A673 (cell line): ENCODE data around the gene ASGR2. TPM values are rescaled to one million over a fixed set of nuclear protein-coding genes. Genes with fewer than 3 reads are reported as not detected.
"Not testable (repeated sequence)": the region's sequence is repeated elsewhere in the genome, so short reads cannot be mapped to it uniquely, and the experiment has no call there.

Experiments used
- BruUV-seq: library from RNA; stranded (reverse); fragments of 400-500 nt; replicated peaks from 2 replicates; lab custom pipeline; 2021; lab: Mats Ljungman, UMichigan
- CTCF ChIA-PET: fragments of 300-600 bp; sonication (Branson Sonifier 250); formaldehyde crosslinking; loops from one replicate; lab custom pipeline; 2022; ENCODE audit warnings: antibody characterized with exemption; lab: Charles Lee
- POLR2A ChIA-PET: fragments of 300-600 bp; sonication (Branson Sonifier 250); formaldehyde crosslinking; loops from one replicate; lab custom pipeline; 2022; ENCODE audit warnings: antibody characterized with exemption; ENCODE audit not compliant: low non-redundant PET; lab: Charles Lee
- DNase-seq: peaks from one replicate; pipeline ENCODE4 v3.0.0-alpha.2; 2015; ENCODE audit warnings: low spot score
- H3K27ac ChIP-seq: fragments of 200-600 bp; sonication (generic); 2 replicates; pipeline ENCODE4 v1.5.1; 2016; ENCODE audit warnings: mixed run types, low read depth, mild to moderate bottlenecking, mixed read lengths, antibody characterized with exemption, low read length; ENCODE audit not compliant: poor library complexity, severe bottlenecking
- H3K27me3 ChIP-seq: fragments of 200-600 bp; sonication (generic); replicated peaks from 2 replicates; pipeline ENCODE4 v1.6.1; 2017; ENCODE audit warnings: mixed run types, low read depth, mild to moderate bottlenecking, mixed read lengths, antibody characterized with exemption, low read length; ENCODE audit not compliant: insufficient read depth, poor library complexity
- H3K36me3 ChIP-seq: fragments of 200-600 bp; sonication (generic); 2 replicates; pipeline ENCODE4 v1.6.1; 2016; ENCODE audit warnings: mixed run types, mild to moderate bottlenecking, mixed read lengths, antibody characterized with exemption, low read length; ENCODE audit not compliant: insufficient read depth, poor library complexity, severe bottlenecking
- H3K4me1 ChIP-seq: fragments of 200-600 bp; sonication (generic); 2 replicates; pipeline ENCODE4 v1.6.1; 2017; ENCODE audit warnings: mixed run types, mild to moderate bottlenecking, mixed read lengths, antibody characterized with exemption, low read length; ENCODE audit not compliant: insufficient read depth, poor library complexity, severe bottlenecking
- H3K4me3 ChIP-seq: fragments of 200-600 bp; sonication (generic); 2 replicates; pipeline ENCODE4 v1.5.1; 2016; ENCODE audit warnings: low read depth, mixed run types, mild to moderate bottlenecking, mixed read lengths, low read length; ENCODE audit not compliant: poor library complexity, severe bottlenecking
- H3K9me3 ChIP-seq: fragments of 200-600 bp; sonication (generic); 2 replicates; pipeline ENCODE4 v1.6.1; 2016; ENCODE audit warnings: mixed run types, low read depth, mild to moderate bottlenecking, mixed read lengths, antibody characterized with exemption, low read length; ENCODE audit not compliant: poor library complexity, severe bottlenecking
- CTCF ChIP-seq: fragments of 300-800, 200-600 bp; sonication (generic); conservative IDR thresholded peaks from 2 replicates; pipeline ENCODE4 v1.5.1; 2017; ENCODE audit warnings: low read depth, mild to moderate bottlenecking, antibody characterized with exemption, low read length, moderate library complexity, mixed read lengths
- EZH2 ChIP-seq: fragments of 200-600 bp; sonication (generic); IDR thresholded peaks from 2 replicates; pipeline ENCODE4 v1.6.1; 2017; ENCODE audit warnings: borderline replicate concordance, low read depth, mild to moderate bottlenecking, mixed read lengths, antibody characterized with exemption, low read length; ENCODE audit not compliant: poor library complexity, severe bottlenecking
- intact Hi-C: fragments of 100-400 bp; cut with micrococcal nuclease; formaldehyde crosslinking; loops from one replicate; pipeline ENCODE4 v1.10.0; 2022; ENCODE audit not compliant: unreplicated experiment
- total RNA-seq: library from RNA; stranded (reverse); gene quantifications from 2 replicates; pipeline ENCODE4 v1.2.3, GENCODE V29; 2021

Gene ASGR2
- total RNA-seq, 1 experiment from 2014 or later: not detected

DNA sequence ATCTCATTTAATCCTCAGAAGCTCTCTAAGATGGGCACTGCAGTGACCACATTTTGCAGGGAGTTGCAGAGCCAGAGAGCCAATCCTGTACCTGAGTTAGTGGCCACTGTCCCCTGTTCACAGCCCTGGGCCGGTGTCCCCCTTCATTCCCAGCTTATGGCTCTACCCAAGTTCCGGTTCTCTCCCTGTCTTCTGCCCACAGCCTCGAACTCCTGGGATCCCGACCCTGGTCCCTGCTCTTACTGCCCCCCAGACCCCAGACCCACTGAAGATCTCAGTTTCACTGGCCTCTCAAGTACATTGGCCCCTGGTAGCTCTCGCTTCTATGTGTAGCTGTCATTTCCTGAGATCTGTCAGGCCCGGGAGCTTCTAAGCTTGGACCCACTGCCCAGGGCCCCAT lies 12.2 kb downstream of the ASGR2 start:
- BruUV-seq: no TSS peak
- intact Hi-C loops: no loop called here
- no peak for TF ChIP-seq EZH2
- TF ChIP-seq CTCF: no peak
- Histone ChIP-seq H3K9me3 (no peaks in the 10 kb centered on the region), H3K36me3 (no peaks in the 10 kb centered on the region), H3K27ac (no peak overlapping the region), H3K4me1 (peaks cover 9% of the 10 kb centered on the region), H3K27me3 (no peaks in the 10 kb centered on the region), H3K4me3 (no peak overlapping the region)
- ChIA-PET POLR2A (no interaction called here), CTCF (no interaction called here)
- no peak for DNase-seq

- no peak for DNase-seq
- Histone ChIP-seq H3K4me1 (peaks cover 9% of the 10 kb centered on the region), H3K27me3 (no peaks in the 10 kb centered on the region), H3K9me3 (no peaks in the 10 kb centered on the region), H3K4me3 (no peak overlapping the region), H3K27ac (no peak overlapping the region), H3K36me3 (no peaks in the 10 kb centered on the region)
- CTCF ChIA-PET: no interaction called here
- BruUV-seq: no TSS peak
- TF ChIP-seq CTCF (no peak), EZH2 (no peak)
- intact Hi-C loops: no loop called here
- POLR2A ChIA-PET: interaction anchor here (0.6 kb wide), 1 partner anchor 26 kb away, joined by 3 read pairs; no protein-coding TSS in a partner anchor
These were observed 13.1 kb downstream of the ASGR2 start for GRCh38 chr17:7101531-7101930.

DNA sequence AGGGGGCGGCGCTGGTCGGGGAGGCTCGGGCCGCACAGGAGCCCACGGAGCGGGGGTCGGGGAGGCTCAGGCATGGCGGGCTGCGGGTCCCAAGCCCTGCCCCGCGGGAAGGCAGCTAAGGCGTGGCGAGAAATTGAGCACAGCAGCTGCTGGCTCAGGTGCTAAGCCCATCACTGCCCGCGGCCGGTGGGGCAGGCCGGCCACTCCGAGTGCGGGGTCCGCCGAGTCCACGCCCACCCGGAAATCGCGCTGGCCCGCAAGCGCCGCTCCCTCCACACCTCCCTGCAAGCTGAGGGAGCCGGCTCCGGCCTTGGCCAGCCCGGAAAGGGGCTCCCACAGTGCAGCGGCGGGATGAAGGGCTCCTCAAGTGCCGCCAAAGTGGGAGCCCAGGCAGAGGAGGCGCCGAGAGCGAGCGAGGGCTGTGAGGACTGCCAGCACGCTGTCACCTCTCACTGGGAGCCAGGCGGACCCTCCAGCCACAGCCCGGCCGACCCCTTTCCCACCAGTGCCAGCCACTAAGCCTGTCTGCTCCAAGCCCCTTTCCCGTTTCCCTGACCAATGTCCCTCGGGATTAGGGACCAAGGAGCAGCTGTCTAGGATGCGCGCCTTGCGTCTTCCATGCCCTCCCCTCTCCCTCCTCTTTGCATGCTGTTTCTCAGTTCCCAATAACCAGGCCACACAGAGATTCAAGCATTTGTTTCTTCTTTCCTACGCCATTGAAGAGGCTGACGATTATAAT lies 13.8 kb downstream of the ASGR2 start:
- H3K27ac ChIP-seq, BruUV-seq, POLR2A ChIA-PET, CTCF ChIA-PET, H3K4me1 ChIP-seq, DNase-seq, H3K4me3 ChIP-seq, H3K9me3 ChIP-seq, H3K36me3 ChIP-seq, intact Hi-C loops, H3K27me3 ChIP-seq: not testable (repeated sequence)
